B cell (primary cell): ENCODE data around the gene HSPA12B. TPM values are rescaled to one million over a fixed set of nuclear protein-coding genes. Genes with fewer than 3 reads are reported as not detected.

Experiments used
- ATAC-seq: fragments of 200-7000 bp; cut with Tn5 transposase; one replicate; pipeline ENCODE4 v1.10.0; 2021; ENCODE audit warnings: low read depth, mild to moderate bottlenecking, moderate number of reproducible peaks, moderate library complexity
- CTCF ChIA-PET: fragments of 350-600 bp; sonication (Branson Sonifier 250); formaldehyde crosslinking; loops from one replicate; lab custom pipeline; 2021; ENCODE audit warnings: antibody characterized with exemption, inconsistent platforms; lab: Charles Lee
- POLR2A ChIA-PET: fragments of 350-600 bp; sonication (Branson Sonifier 250); formaldehyde crosslinking; loops from one replicate; lab custom pipeline; 2021; ENCODE audit warnings: antibody characterized with exemption; lab: Charles Lee
- DNase-seq: peaks from one replicate; pipeline ENCODE4 v3.0.0; 2013
- H2AFZ ChIP-seq: 2 replicates; pipeline ENCODE4 v1.6.1; 2012; ENCODE audit warnings: mild to moderate bottlenecking, low read depth, low read length; ENCODE audit not compliant: insufficient read depth, poor library complexity, severe bottlenecking
- H3K27ac ChIP-seq, 2 donors: 1 replicate in 1 of 2; 2 replicates in 1 of 2; pipeline ENCODE4 v1.5.1; 2012 to 2013; ENCODE audit warnings: low read length in 2 of 2, mild to moderate bottlenecking in 2 of 2, moderate library complexity in 1 of 2
- H3K27me3 ChIP-seq, 4 experiments: fragments of 200-600 bp in 1 of 4; sonication (generic) in 1 of 4; replicated peaks in 1 of 4; 1 replicate in 2 of 4; 2 replicates in 2 of 4; pipeline versions ENCODE4 v1.6.1 to v1.7.0; 2013 to 2016; ENCODE audit warnings: low read length in 3 of 4, mild to moderate bottlenecking in 2 of 4, mixed read lengths in 1 of 4, moderate library complexity in 1 of 4; ENCODE audit not compliant: insufficient read depth in 4 of 4, control insufficient read depth in 3 of 4; ENCODE audit errors: control extremely low read depth in 1 of 4
- H3K36me3 ChIP-seq, 2 experiments: replicated peaks in 1 of 2; 1 replicate in 1 of 2; 2 replicates in 1 of 2; pipeline versions ENCODE4 v1.6.1 to v1.7.1; 2013; ENCODE audit warnings: low read length in 1 of 2; ENCODE audit not compliant: insufficient read depth in 2 of 2, control insufficient read depth in 1 of 2; ENCODE audit errors: control extremely low read depth in 1 of 2, extremely low read depth in 1 of 2
- H3K4me1 ChIP-seq, 2 donors: fragments of 200-600 bp in 1 of 2; sonication (generic) in 1 of 2; 1 replicate in 1 of 2; 2 replicates in 1 of 2; pipeline versions ENCODE4 v1.5.1 to v1.6.1; 2013 to 2017; ENCODE audit warnings: low read length in 2 of 2; ENCODE audit not compliant: control insufficient read depth in 2 of 2, insufficient read depth in 2 of 2
- H3K4me2 ChIP-seq: replicated peaks from 2 replicates; pipeline ENCODE3; 2012; ENCODE audit warnings: mild to moderate bottlenecking, low read depth, low read length; ENCODE audit not compliant: poor library complexity, severe bottlenecking
- H3K4me3 ChIP-seq, 5 experiments: fragments of 200-600 bp in 1 of 5; sonication (generic) in 1 of 5; 1 replicate in 3 of 5; 2 replicates in 2 of 5; pipeline versions ENCODE4 v1.5.1 to v1.7.0; 2011 to 2016; ENCODE audit warnings: low read length in 4 of 5, mild to moderate bottlenecking in 4 of 5, low read depth in 2 of 5, control low read depth in 1 of 5, moderate library complexity in 1 of 5; ENCODE audit not compliant: insufficient read depth in 1 of 5; ENCODE audit errors: control extremely low read depth in 1 of 5, extremely low read depth in 1 of 5
- H3K79me2 ChIP-seq: fragments of 200-600 bp; sonication (generic); one replicate; pipeline ENCODE4 v1.6.0; 2016; ENCODE audit warnings: low read length; ENCODE audit not compliant: control insufficient read depth, insufficient read depth
- H3K9ac ChIP-seq: fragments of 200-600 bp; sonication (generic); 2 replicates; pipeline ENCODE4 v1.6.1; 2017; ENCODE audit warnings: mild to moderate bottlenecking, low read length, moderate library complexity
- H3K9me3 ChIP-seq, 3 donors: one replicate each; pipeline versions ENCODE4 v1.6.1 to v1.7.1; 2013; ENCODE audit warnings: low read length in 2 of 3; ENCODE audit not compliant: control insufficient read depth in 2 of 3, insufficient read depth in 1 of 3; ENCODE audit errors: control extremely low read depth in 1 of 3
- H4K20me1 ChIP-seq: 2 replicates; pipeline ENCODE4 v1.6.0; 2012; ENCODE audit warnings: mild to moderate bottlenecking, low read length; ENCODE audit not compliant: insufficient read depth, control insufficient read depth, poor library complexity, severe bottlenecking
- H3K27ac Mint-ChIP-seq: one replicate; pipeline ENCODE4 v1.8.0; 2021; ENCODE audit warnings: mixed read lengths
- H3K27me3 Mint-ChIP-seq: one replicate; pipeline ENCODE4 v1.8.0; 2021; ENCODE audit warnings: mixed read lengths
- H3K4me1 Mint-ChIP-seq: one replicate; pipeline ENCODE4 v1.8.0; 2021; ENCODE audit warnings: mixed read lengths
- H3K4me3 Mint-ChIP-seq: one replicate; pipeline ENCODE4 v1.8.0; 2021; ENCODE audit warnings: mixed read lengths
- H3K9me3 Mint-ChIP-seq: one replicate; pipeline ENCODE4 v1.8.0; 2022; ENCODE audit warnings: mixed read lengths; ENCODE audit not compliant: insufficient read depth
- CTCF ChIP-seq: fragments of 200-600 bp; IDR thresholded peaks from one replicate; pipeline ENCODE4 v1.8.0; 2022; ENCODE audit warnings: antibody characterized with exemption, mild to moderate bottlenecking
- EZH2 ChIP-seq: IDR thresholded peaks from 2 replicates; pipeline ENCODE4 v1.6.1; 2012; ENCODE audit warnings: borderline replicate concordance, low read depth, mild to moderate bottlenecking, moderate library complexity, low read length; ENCODE audit not compliant: insufficient read depth, poor library complexity, severe bottlenecking
- WGBS: methylation state at CpG from one replicate; pipeline ENCODE4 v1.1.5; 2013; ENCODE audit warnings: missing lambda C conversion rate; ENCODE audit not compliant: insufficient coverage; 5-methylcytosine and 5-hydroxymethylcytosine counted together
- intact Hi-C: fragments of 100-400 bp; cut with micrococcal nuclease; formaldehyde crosslinking; loops from one replicate; pipeline ENCODE4 v1.10.0; 2022
- polyA plus RNA-seq: library from polyadenylated mRNA; depleted of rRNA; stranded (reverse); fragments of >200 nt; gene quantifications from 2 replicates; pipeline ENCODE4 v1.2.3, GENCODE V29; 2012
- total RNA-seq, 2 donors: library from RNA; stranded (reverse); fragments of 120-200 nt in 1 of 2; gene quantifications; 1 replicate in 1 of 2; 2 replicates in 1 of 2; pipeline versions ENCODE4 v1.2.3 to v1.2.4, GENCODE V29; 2013 to 2022

The HSPA12B gene
- total and polyA plus RNA-seq, 2 donors (not counting 1 experiment from before 2014, with no cell fraction given): not detected

- POLR2A ChIA-PET: no interaction called here
- ATAC-seq: no peak
- intact Hi-C loops: loop anchor here (5.0 kb wide), 1 partner anchor 320 kb away; no protein-coding TSS in a partner anchor
Observed at GRCh38 chr20:3752386-3752759, 19.9 kb downstream of the HSPA12B start.

More at GRCh38 chr20:3752386-3752759, 19.9 kb downstream of the HSPA12B start:
- 61% methylated on average over 10 of the region's 13 CpGs for WGBS
- Histone ChIP-seq H3K79me2 (peaks cover 3% of the 10 kb centered on the region), H3K4me3 (peak overlapping the region in 3 of 5 experiments; percentile 50 to 56 (median 51)), H4K20me1 (no peaks in the 10 kb centered on the region), H3K9ac (peak overlapping the region; percentile 54), H3K4me1 (peaks cover 0 to 12% of the 10 kb centered on the region in 2 donors), H3K36me3 (no peaks in the 10 kb centered on the region), H3K4me2 (peak overlapping the region; percentile 82), H3K27ac (no peak overlapping the region), H2AFZ (peak overlapping the region; percentile 75), H3K27me3 (no peaks in the 10 kb centered on the region), H3K9me3 (no peaks in the 10 kb centered on the region)
- DNase-seq: no peak
- Mint-ChIP-seq H3K27me3 (peaks cover 2% of the 10 kb centered on the region), H3K4me1 (peaks cover 7% of the 10 kb centered on the region), H3K9me3 (no peaks in the 10 kb centered on the region), H3K4me3 (peak overlapping the region; percentile 85), H3K27ac (peak overlapping the region; percentile 85)
- no peak for TF ChIP-seq EZH2
- no peak for TF ChIP-seq CTCF
- CTCF ChIA-PET: interaction anchor here (0.5 to 3.9 kb wide), 11 partner anchors 10 to 333 kb away, joined by 3 to 47 read pairs (median 3); partner anchors contain the start of genes ADISSP, CENPB and SPEF1
